HCT116 (cell line): ENCODE results near the gene GPR84. TPM values are rescaled to one million over a fixed set of nuclear protein-coding genes. Genes with fewer than 3 reads are reported as not detected.

Source experiments
- ATAC-seq: fragments of 200-7000 bp; cut with Tn5 transposase; 2 replicates; pipeline ENCODE4 v1.9.1; 2020; ENCODE audit warnings: mild to moderate bottlenecking, moderate library complexity
- BruUV-seq: library from RNA; stranded (reverse); fragments of 400-500 nt; replicated peaks from 2 replicates; lab custom pipeline; 2021; lab: Mats Ljungman, UMichigan
- CTCF ChIA-PET: fragments of 300-600 bp; sonication (Branson Sonifier 250); formaldehyde crosslinking; loops from one replicate; lab custom pipeline; 2021; ENCODE audit warnings: antibody characterized with exemption; lab: Charles Lee
- POLR2A ChIA-PET: fragments of 300-600, 350-600 bp; sonication (Branson Sonifier 250); formaldehyde crosslinking; loops from one replicate; lab custom pipeline; 2021; ENCODE audit warnings: antibody characterized with exemption; lab: Charles Lee
- RAD21 ChIA-PET, 2 experiments: fragments of 300-600 bp; sonication (Branson Sonifier 250); formaldehyde crosslinking; loops; one replicate each; lab custom pipeline; 2023; ENCODE audit warnings: low total read pairs in 2 of 2; ENCODE audit not compliant: uncharacterized antibody in 2 of 2, unreplicated experiment in 2 of 2, low non-redundant PET in 1 of 2; lab: Charles Lee
- DNase-seq: peaks from one replicate; pipeline ENCODE4 v3.0.0-alpha.2; 2010; ENCODE audit warnings: low read depth, low spot score
- H2AFZ ChIP-seq: fragments of 200-600 bp; shearing (Covaris generic), sonication (generic); 2 replicates; pipeline ENCODE4 v1.6.1; 2017; ENCODE audit warnings: low read depth, mixed run types, mixed read lengths, antibody characterized with exemption, low read length; ENCODE audit not compliant: poor library complexity, severe bottlenecking
- H3K27ac ChIP-seq: 2 replicates; pipeline ENCODE4 v1.5.1; 2012; ENCODE audit warnings: low read depth, low read length
- H3K27me3 ChIP-seq: fragments of 200-600 bp; sonication (generic); 2 replicates; pipeline ENCODE4 v1.6.1; 2016; ENCODE audit warnings: mixed run types, low read length, mixed read lengths; ENCODE audit not compliant: insufficient read depth
- H3K36me3 ChIP-seq, 2 experiments: fragments of 200-500 bp in 1 of 2; fragments of 200-600 bp in 1 of 2; sonication (Bioruptor generic) in 1 of 2; sonication (generic) in 1 of 2; 2 replicates each; pipeline versions ENCODE4 v1.5.1 to v1.6.1; 2014 to 2016; ENCODE audit warnings: low read length in 2 of 2, inconsistent platforms in 1 of 2, mixed read lengths in 1 of 2, mixed run types in 1 of 2; ENCODE audit not compliant: insufficient read depth in 2 of 2, control insufficient read depth in 1 of 2
- H3K4me1 ChIP-seq, 2 experiments: fragments of 200-600 bp in 1 of 2; sonication (generic) in 1 of 2; 2 replicates each; pipeline versions ENCODE4 v1.5.1 to v1.6.1; 2012 to 2017; ENCODE audit warnings: low read length in 2 of 2, inconsistent platforms in 1 of 2, mild to moderate bottlenecking in 1 of 2, mixed read lengths in 1 of 2, mixed run types in 1 of 2, moderate library complexity in 1 of 2; ENCODE audit not compliant: insufficient read depth in 2 of 2, control insufficient read depth in 1 of 2
- H3K4me2 ChIP-seq: fragments of 200-600 bp; sonication (generic); 2 replicates; pipeline ENCODE4 v1.6.1; 2017; ENCODE audit warnings: mixed run types, low read length, mixed read lengths
- H3K4me3 ChIP-seq, 2 experiments: fragments of 200-600 bp in 1 of 2; sonication (generic) in 1 of 2; replicated peaks in 1 of 2; 2 replicates each; pipeline ENCODE4 v1.5.1; 2011 to 2016; ENCODE audit warnings: low read length in 2 of 2, control low read depth in 1 of 2, low read depth in 1 of 2, mild to moderate bottlenecking in 1 of 2, mixed read lengths in 1 of 2, mixed run types in 1 of 2
- H3K79me2 ChIP-seq: fragments of 200-600 bp; sonication (generic); 2 replicates; pipeline ENCODE4 v1.6.1; 2017; ENCODE audit warnings: mild to moderate bottlenecking, mixed run types, low read length, moderate library complexity, mixed read lengths; ENCODE audit not compliant: insufficient read depth
- H3K9ac ChIP-seq: fragments of 200-600 bp; sonication (generic); 2 replicates; pipeline ENCODE4 v1.6.1; 2016; ENCODE audit warnings: low read length, mixed read lengths
- H3K9me2 ChIP-seq: fragments of 200-600 bp; sonication (generic), shearing (Covaris generic); 2 replicates; pipeline ENCODE4 v1.6.1; 2017; ENCODE audit warnings: mixed run types, mild to moderate bottlenecking, moderate library complexity; ENCODE audit not compliant: insufficient read depth
- H3K9me3 ChIP-seq, 2 experiments: fragments of 200-500 bp in 1 of 2; fragments of 200-600 bp in 1 of 2; sonication (Bioruptor generic) in 1 of 2; sonication (generic) in 1 of 2; 2 replicates each; pipeline ENCODE4 v1.6.1; 2014 to 2017; ENCODE audit warnings: low read length in 2 of 2, mixed read lengths in 2 of 2, inconsistent platforms in 1 of 2, low read depth in 1 of 2, mild to moderate bottlenecking in 1 of 2, mixed run types in 1 of 2, moderate library complexity in 1 of 2; ENCODE audit not compliant: control insufficient read depth in 1 of 2, insufficient read depth in 1 of 2
- H4K20me1 ChIP-seq: fragments of 200-600 bp; sonication (generic), shearing (Covaris generic); 2 replicates; pipeline ENCODE4 v1.6.1; 2017; ENCODE audit warnings: mixed run types, mild to moderate bottlenecking, moderate library complexity; ENCODE audit not compliant: insufficient read depth
- CEBPB ChIP-seq: IDR thresholded peaks from 2 replicates; pipeline ENCODE4 v1.6.1; 2012; ENCODE audit warnings: low read depth
- CTCF ChIP-seq, 3 experiments: fragments of 200-600 bp in 1 of 3; sonication (generic) in 1 of 3; IDR thresholded peaks in 2 of 3; conservative IDR thresholded peaks in 1 of 3; 2 replicates each; pipeline ENCODE4 v1.5.1; 2012 to 2017; ENCODE audit warnings: low read depth in 2 of 3, low read length in 2 of 3, antibody characterized with exemption in 1 of 3, borderline replicate concordance in 1 of 3, control low read depth in 1 of 3, mild to moderate bottlenecking in 1 of 3, mixed read lengths in 1 of 3, mixed run types in 1 of 3, moderate library complexity in 1 of 3; ENCODE audit not compliant: insufficient read depth in 1 of 3
- FOSL1 ChIP-seq: IDR thresholded peaks from 2 replicates; pipeline ENCODE4 v1.6.1; 2012; ENCODE audit warnings: low read depth
- JUND ChIP-seq: IDR thresholded peaks from 2 replicates; pipeline ENCODE4 v1.6.1; 2012
- POLR2A ChIP-seq: IDR thresholded peaks from 2 replicates; pipeline ENCODE4 v1.7.0; 2011; ENCODE audit warnings: borderline replicate concordance; ENCODE audit not compliant: insufficient read depth, insufficient read length; ENCODE audit errors: extremely low read depth
- REST ChIP-seq: IDR thresholded peaks from 2 replicates; pipeline ENCODE4 v1.6.1; 2012; ENCODE audit warnings: low read depth
- SP1 ChIP-seq: IDR thresholded peaks from 2 replicates; pipeline ENCODE4 v1.6.1; 2012; ENCODE audit warnings: low read depth
- SRF ChIP-seq: IDR thresholded peaks from 2 replicates; pipeline ENCODE4 v1.6.1; 2012; ENCODE audit warnings: low read depth
- TCF7L2 ChIP-seq: IDR thresholded peaks from 2 replicates; pipeline ENCODE4 v1.7.0; 2011; ENCODE audit warnings: borderline replicate concordance, inconsistent platforms; ENCODE audit not compliant: insufficient read depth, insufficient read length; ENCODE audit errors: extremely low read depth
- YY1 ChIP-seq: IDR thresholded peaks from 2 replicates; pipeline ENCODE4 v1.6.1; 2011; ENCODE audit warnings: low read length, low read depth, moderate library complexity, mild to moderate bottlenecking; ENCODE audit not compliant: insufficient replicate concordance; ENCODE audit errors: extremely low read depth
- ZFX ChIP-seq: fragments of 450-650 bp; IDR thresholded peaks from 2 replicates; pipeline ENCODE4 v1.6.1; 2017
- intact Hi-C: fragments of 100-400 bp; cut with micrococcal nuclease; formaldehyde crosslinking; loops from 2 replicates; pipeline ENCODE4 v1.10.0; 2022
- total RNA-seq: library from RNA; stranded (reverse); gene quantifications from one replicate; pipeline ENCODE4 v1.2.1, GENCODE V29; 2021; ENCODE audit not compliant: unreplicated experiment
- TF ChIP-seq, protein P1 (sequence below): IDR thresholded peaks from 2 replicates; pipeline ENCODE4 v1.6.1; 2012
- TF ChIP-seq, protein P2 (sequence below): IDR thresholded peaks from 2 replicates; pipeline ENCODE4 v1.6.1; 2012

The GPR84 gene
- total RNA-seq, 1 experiment from 2014 or later: not detected

GRCh38 chr12:54374562-54375258 is 10.4 kb upstream of the GPR84 start:
- RAD21 ChIA-PET: no interaction called here
- peak overlapping the region; percentile 63 for H3K4me2 ChIP-seq
- CTCF ChIA-PET: no interaction called here
- peak overlapping the region; percentile 41 for H3K9ac ChIP-seq
- TF ChIP-seq CEBPB (no peak), CTCF (IDR thresholded peaks at IDR 0.05 in 2 of 3, conservative IDR thresholded peaks at IDR 0.05 in 1 of 3; ENCODE audit: borderline replicate concordance in 1 of 3, insufficient read depth in 1 of 3, low read depth in 2 of 3, low read length in 2 of 3) (no peak), YY1 (no peak), JUND (no peak), SP1 (no peak), FOSL1 (no peak), SRF (no peak), REST (no peak), POLR2A (no peak), ZFX (no peak), TCF7L2 (no peak)
- TF ChIP-seq, protein P1, sequence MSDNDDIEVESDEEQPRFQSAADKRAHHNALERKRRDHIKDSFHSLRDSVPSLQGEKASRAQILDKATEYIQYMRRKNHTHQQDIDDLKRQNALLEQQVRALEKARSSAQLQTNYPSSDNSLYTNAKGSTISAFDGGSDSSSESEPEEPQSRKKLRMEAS: no peak
- TF ChIP-seq, protein P2, sequence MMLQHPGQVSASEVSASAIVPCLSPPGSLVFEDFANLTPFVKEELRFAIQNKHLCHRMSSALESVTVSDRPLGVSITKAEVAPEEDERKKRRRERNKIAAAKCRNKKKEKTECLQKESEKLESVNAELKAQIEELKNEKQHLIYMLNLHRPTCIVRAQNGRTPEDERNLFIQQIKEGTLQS: no peak
- intact Hi-C loops: no loop called here
- peak overlapping the region; percentile 82 for H3K27ac ChIP-seq
- DNase-seq (no peak), ATAC-seq (no peak; the same call in 1 of the 2 replicates)
- H2AFZ ChIP-seq: no peak overlapping the region
- no TSS peak for BruUV-seq
- no peaks in the 10 kb centered on the region for H4K20me1 ChIP-seq
- peaks cover 10% of the 10 kb centered on the region; the same call in 1 of the 2 replicates for H3K79me2 ChIP-seq
- H3K4me3 ChIP-seq: peak overlapping the region; percentile 18 to 23; a peak in 3 of 4 replicates
- no peaks in the 10 kb centered on the region for H3K36me3 ChIP-seq
- peaks cover 58 to 96% of the 10 kb centered on the region in 2 experiments for H3K4me1 ChIP-seq
- H3K9me3 ChIP-seq: no peaks in the 10 kb centered on the region
- no peaks in the 10 kb centered on the region for H3K27me3 ChIP-seq
- H3K9me2 ChIP-seq: no peaks in the 10 kb centered on the region
- POLR2A ChIA-PET: interaction anchor here (0.6 to 1.1 kb wide), 3 partner anchors 15 to 357 kb away, joined by 3 to 5 read pairs (median 3); no protein-coding TSS in a partner anchor
